ENCODE results near the gene STX16.
"Not testable (repeated sequence)": the region's sequence is repeated elsewhere in the genome, so short reads cannot be mapped to it uniquely, and the experiment has no call there.

STX16 gene

DNA sequence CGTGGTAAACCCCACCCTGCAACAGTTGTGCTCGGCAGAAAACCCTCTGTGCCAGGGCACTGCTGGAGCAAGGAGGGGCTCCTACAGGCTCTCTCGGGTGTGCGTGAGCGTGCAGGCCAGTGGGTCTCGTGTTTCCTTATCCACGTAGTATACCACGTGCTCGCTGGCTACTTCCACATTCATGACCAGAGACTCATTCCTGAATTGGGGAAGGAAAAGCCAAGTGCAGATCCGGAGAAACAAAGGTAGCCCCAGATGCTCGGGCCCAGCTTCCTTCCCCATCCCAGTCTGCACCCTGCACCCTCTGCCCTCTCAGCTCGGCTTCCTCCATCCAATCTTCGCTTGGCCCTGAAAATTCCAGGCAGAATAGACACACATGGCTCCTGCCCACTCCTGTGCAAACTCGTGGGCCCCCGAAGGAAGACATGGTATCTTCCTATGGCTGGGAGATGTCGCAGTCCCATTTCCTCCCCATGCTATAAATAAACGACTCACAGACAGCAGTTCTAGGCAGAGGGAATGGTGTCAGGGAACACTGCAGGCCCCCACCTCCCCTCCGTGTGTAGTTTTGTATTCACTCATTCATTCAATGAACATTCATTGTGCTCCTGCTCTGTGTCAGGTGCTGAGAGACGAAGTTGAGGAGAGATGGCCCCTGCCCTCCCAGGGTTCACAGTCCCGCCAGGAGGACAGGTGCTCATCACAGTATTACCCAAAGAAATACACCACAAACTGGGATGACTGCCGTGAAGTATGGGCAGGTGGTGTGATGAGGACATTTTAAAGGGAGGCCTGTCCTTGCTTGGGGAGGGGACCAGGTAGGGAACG is 71.1 kb downstream of the STX16 start:
- DNase-seq (ENCODE audit: low spot score) (no peak), FAIRE-seq (no peak)

DNA sequence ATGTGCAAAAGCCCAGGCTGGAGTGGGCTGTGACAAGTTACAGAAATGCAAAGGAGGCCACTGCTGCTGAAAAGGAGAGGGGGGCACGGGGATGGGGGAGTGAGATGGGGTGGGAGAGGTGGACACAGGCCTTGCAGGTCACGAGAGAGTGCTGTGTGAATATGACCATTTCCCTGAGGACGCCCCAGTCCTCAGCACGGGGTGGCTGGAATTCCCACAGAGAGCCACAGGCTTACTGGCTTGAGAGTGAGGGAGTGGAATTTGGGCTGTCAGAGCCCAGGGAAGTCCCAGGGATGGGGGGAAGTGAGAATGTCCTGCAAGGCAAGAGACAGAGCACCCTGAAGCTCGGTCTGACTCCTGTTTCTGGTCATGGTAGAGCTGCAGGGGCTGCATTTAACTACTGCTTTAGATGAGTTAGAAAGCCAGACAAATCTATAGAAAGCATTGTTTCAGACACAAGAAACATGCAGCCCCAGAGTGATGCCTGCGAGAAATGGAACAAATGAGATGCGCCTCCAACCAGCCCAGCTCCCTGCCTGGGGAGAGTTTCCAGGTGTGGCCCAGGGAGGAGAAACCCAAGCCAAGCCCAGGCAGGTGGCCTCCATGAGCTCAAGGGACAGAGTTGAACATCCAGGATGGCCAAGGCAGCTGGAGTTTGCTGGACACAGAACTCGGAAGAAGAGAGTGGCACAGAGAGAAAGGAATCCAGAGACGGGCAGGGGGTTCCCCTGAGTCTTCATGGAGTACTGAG is 72.0 kb downstream of the STX16 start:
- FAIRE-seq (no peak), DNase-seq (ENCODE audit: low spot score) (no peak)

DNA sequence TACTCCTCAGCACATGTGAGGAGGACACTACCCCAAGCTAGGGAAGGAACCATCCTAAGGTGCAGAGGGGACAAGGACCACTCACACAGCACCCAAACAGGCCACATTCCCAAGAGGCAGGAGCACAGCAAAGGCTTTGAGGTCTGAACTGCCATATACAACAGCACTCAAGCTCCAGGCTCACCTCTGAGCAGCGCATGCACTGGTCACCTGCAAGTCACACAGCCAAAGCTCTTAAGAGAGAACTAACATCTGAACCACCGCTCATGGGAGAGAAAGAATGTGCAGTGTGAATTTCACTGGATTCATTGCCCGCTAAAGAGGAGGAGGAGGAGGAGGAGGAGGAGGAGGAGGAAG is 72.5 kb downstream of the STX16 start:
- no peak for FAIRE-seq
- no peak for DNase-seq (ENCODE audit: low spot score)

DNA sequence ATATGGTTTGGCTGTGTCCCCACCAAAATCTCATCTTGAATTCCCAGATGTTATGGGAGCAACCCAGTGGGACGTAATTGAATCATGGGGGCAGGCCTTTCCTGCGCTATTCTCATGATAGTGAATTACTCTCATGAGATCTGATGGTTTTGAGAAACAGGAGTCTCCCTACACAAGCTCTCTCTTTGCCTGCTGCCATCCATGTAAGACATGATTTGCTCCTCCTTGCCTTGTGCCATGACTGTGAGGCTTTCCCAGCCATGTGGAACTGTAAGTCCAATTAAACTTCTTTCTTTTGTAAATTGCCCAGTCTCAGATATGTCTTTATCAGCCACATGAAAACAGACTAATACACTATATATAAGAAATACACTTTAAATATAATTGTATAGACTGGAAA is 75.1 kb downstream of the STX16 start:
- FAIRE-seq; DNase-seq (ENCODE audit: low spot score): not testable (repeated sequence)
